Right atrium auricular region (tissue), 2 donors: Measurements from ENCODE around the gene DNMT3B. TPM values are rescaled to one million over a fixed set of nuclear protein-coding genes. Genes with fewer than 3 reads are reported as not detected.

ENCODE experiments used
- DNase-seq: peaks from one replicate; pipeline ENCODE4 v3.0.0-alpha.2; 2019; ENCODE audit warnings: low spot score
- H3K27ac ChIP-seq, 2 donors: fragments of 200-600 bp; sonication (generic); 1 replicate in 1 of 2; 2 replicates in 1 of 2; pipeline ENCODE4 v1.5.1; 2016 to 2019
- H3K27me3 ChIP-seq, 2 donors: fragments of 200-600 bp; sonication (generic); one replicate each; pipeline versions ENCODE4 v1.5.1 to v1.6.0; 2017 to 2019
- H3K36me3 ChIP-seq: fragments of 200-600 bp; sonication (generic); one replicate; pipeline ENCODE4 v1.5.1; 2016
- H3K4me1 ChIP-seq, 2 donors: fragments of 200-600 bp; sonication (generic); one replicate each; pipeline versions ENCODE4 v1.5.1 to v1.6.0; 2017 to 2019
- H3K4me3 ChIP-seq, 2 donors: fragments of 200-600 bp; sonication (generic); 1 replicate in 1 of 2; 2 replicates in 1 of 2; pipeline ENCODE4 v1.5.1; 2017 to 2019; ENCODE audit warnings: mild to moderate bottlenecking in 1 of 2, moderate library complexity in 1 of 2
- H3K9me3 ChIP-seq, 2 donors: fragments of 200-600 bp; sonication (generic); one replicate each; pipeline ENCODE4 v1.5.1; 2019
- total RNA-seq, 2 donors: library from RNA; depleted of rRNA; stranded (reverse); fragments of >200 nt; gene quantifications; one replicate each; pipeline ENCODE4 v1.1.0, GENCODE V29; 2016
- TF ChIP-seq, protein P1 (sequence below), 2 donors: fragments of 200-600 bp; sonication (generic); IDR thresholded peaks; one replicate each; pipeline ENCODE4 v1.5.1; 2019; ENCODE audit warnings: antibody characterized with exemption in 2 of 2

The DNMT3B gene
- total RNA-seq, 2 donors from 2014 or later = 0.24 to 0.44 TPM

DNA sequence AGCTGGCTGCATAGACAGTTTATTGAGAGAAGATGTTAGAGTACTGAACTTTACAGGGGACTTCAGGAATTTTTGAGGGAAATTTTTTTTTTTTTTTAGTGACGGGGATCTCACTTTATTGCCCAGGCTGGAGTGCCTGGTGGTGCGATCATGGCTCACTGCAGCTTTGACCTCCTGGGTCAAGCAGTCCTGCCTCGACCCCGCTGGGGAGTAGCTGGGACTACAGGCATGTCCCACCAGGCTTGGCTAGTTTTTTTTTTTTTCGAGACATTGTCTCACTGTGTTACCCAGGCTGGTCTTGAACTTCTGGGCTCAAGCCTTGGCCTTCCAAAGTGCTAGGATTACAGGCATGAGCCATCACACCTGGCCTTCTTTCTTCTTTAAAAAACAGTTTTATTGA, 85.8 kb downstream of the DNMT3B start:
- Histone ChIP-seq H3K4me3 (no peak overlapping the region), H3K4me1 (peaks cover 0 to 14% of the 10 kb centered on the region in 2 donors), H3K36me3 (peaks cover 41% of the 10 kb centered on the region), H3K9me3 (no peaks in the 10 kb centered on the region), H3K27me3 (no peaks in the 10 kb centered on the region), H3K27ac (no peak overlapping the region)
- no peak for DNase-seq
- TF ChIP-seq, protein P1, sequence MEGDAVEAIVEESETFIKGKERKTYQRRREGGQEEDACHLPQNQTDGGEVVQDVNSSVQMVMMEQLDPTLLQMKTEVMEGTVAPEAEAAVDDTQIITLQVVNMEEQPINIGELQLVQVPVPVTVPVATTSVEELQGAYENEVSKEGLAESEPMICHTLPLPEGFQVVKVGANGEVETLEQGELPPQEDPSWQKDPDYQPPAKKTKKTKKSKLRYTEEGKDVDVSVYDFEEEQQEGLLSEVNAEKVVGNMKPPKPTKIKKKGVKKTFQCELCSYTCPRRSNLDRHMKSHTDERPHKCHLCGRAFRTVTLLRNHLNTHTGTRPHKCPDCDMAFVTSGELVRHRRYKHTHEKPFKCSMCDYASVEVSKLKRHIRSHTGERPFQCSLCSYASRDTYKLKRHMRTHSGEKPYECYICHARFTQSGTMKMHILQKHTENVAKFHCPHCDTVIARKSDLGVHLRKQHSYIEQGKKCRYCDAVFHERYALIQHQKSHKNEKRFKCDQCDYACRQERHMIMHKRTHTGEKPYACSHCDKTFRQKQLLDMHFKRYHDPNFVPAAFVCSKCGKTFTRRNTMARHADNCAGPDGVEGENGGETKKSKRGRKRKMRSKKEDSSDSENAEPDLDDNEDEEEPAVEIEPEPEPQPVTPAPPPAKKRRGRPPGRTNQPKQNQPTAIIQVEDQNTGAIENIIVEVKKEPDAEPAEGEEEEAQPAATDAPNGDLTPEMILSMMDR (IDR thresholded peaks at IDR 0.05) = no peak

DNA sequence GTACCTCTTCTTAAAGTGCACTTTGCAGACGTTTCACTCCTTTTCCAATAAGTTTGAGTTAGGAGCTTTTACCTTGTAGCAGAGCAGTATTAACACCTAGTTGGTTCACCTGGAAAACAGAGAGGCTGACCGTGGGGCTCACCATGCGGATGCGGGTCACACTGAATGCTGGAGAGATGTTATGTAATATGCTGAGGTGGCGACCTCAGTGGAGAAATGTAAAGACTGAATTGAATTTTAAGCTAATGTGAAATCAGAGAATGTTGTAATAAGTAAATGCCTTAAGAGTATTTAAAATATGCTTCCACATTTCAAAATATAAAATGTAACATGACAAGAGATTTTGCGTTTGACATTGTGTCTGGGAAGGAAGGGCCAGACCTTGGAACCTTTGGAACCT, 86.7 kb downstream of the DNMT3B start:
- peaks cover 48% of the 10 kb centered on the region for H3K36me3 ChIP-seq
- TF ChIP-seq, protein P1 (IDR thresholded peaks at IDR 0.05) = no peak

DNA sequence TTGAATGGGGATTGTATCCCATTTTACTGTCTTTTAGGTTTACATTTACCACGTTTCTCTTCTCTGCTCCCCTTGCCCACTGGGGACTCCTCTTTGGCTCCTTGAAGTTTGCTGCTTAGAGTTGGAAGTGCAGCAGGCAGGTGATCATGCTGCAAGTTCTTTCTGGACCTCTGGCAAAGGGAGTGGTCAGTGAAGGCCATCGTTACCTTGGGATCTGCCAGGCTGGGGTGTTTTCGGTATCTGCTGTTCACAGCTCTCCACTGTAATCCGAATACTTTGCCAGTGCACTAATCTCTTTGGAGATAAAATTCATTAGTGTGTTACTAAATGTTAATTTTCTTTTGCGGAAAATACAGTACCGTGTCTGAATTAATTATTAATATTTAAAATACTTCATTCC, 87.4 kb downstream of the DNMT3B start:
- Histone ChIP-seq H3K9me3 (no peaks in the 10 kb centered on the region), H3K27ac (no peak overlapping the region), H3K4me1 (peaks cover 0 to 14% of the 10 kb centered on the region in 2 donors), H3K36me3 (peaks cover 48% of the 10 kb centered on the region), H3K4me3 (no peak overlapping the region), H3K27me3 (no peaks in the 10 kb centered on the region)
- TF ChIP-seq, protein P1 (IDR thresholded peaks at IDR 0.05) = no peak
- DNase-seq = no peak

More for the DNA sequence above, 86.7 kb downstream of the DNMT3B start:
- DNase-seq = no peak
- H3K27me3 ChIP-seq = no peaks in the 10 kb centered on the region
- no peaks in the 10 kb centered on the region for H3K9me3 ChIP-seq
- peaks cover 0 to 14% of the 10 kb centered on the region in 2 donors for H3K4me1 ChIP-seq
- H3K27ac ChIP-seq = no peak overlapping the region
- H3K4me3 ChIP-seq = no peak overlapping the region

DNA sequence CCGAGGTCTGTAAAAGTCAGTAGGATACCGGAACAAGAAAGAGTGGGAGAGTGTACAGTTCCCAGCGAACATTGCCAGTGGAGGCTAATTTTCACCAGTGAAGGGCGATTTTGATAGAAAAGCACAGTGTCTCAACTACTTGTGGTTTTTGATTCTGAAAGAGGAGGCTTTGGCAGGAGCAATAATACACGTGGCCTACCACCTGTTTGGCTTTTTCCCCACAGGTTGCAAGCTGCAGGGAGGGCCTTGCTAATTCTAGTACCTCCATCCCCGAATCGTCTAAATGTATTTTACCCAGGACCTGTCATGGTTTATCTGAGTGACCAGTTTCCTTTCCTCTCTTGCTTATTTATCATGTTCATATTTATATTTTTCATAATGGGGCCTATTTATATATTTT, 93.2 kb downstream of the DNMT3B start:
- Histone ChIP-seq H3K27me3 (no peaks in the 10 kb centered on the region), H3K4me3 (no peak overlapping the region), H3K9me3 (no peaks in the 10 kb centered on the region), H3K4me1 (no peaks in the 10 kb centered on the region), H3K27ac (no peak overlapping the region), H3K36me3 (peaks cover 20% of the 10 kb centered on the region)
- no peak for DNase-seq
- TF ChIP-seq, protein P1 (IDR thresholded peaks at IDR 0.05) = no peak

DNA sequence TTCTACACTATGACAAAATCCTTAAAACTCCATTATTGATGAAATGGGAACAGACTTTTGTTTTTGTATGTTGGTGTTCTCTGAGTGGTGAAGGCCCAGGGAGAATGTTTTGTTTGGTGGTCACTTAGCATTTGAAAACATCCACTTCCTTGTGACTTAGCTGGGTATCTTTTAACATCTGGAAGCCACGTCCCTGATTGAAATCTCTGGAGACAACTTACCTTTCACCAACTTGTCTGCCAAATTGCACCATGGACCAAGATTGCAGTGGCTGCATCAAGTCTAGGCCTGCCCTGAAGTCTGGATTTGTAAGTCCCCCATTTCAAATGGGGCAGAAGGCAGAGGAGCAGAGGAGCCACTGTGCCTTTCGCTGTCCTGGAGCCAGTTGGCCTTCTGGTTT, 96.0 kb downstream of the DNMT3B start:
- H3K27me3 ChIP-seq = no peaks in the 10 kb centered on the region
- H3K4me3 ChIP-seq = no peak overlapping the region
- H3K36me3 ChIP-seq = peaks cover 6% of the 10 kb centered on the region
- H3K27ac ChIP-seq = no peak overlapping the region
- no peaks in the 10 kb centered on the region for H3K4me1 ChIP-seq
- H3K9me3 ChIP-seq = no peaks in the 10 kb centered on the region
- no peak for DNase-seq
- TF ChIP-seq, protein P1 (IDR thresholded peaks at IDR 0.05) = no peak

Other genes starting within 250 kb of the DNMT3B start
- gene NOL4L, start 177.1 kb upstream of the DNMT3B start, total RNA-seq = 10 to 100 TPM in 1 of 2 donors, 1 to 10 TPM in 1; 7.6 to 10.4 TPM
- not detected for gene C20orf203, start 88.4 kb upstream of the DNMT3B start, total RNA-seq
- gene COMMD7, start 18.9 kb upstream of the DNMT3B start, total RNA-seq = 10 to 100 TPM; 22.2 to 29.3 TPM
- 10 to 100 TPM; 56.0 to 62.8 TPM for gene MAPRE1, start 57.6 kb downstream of the DNMT3B start, total RNA-seq
- not detected for gene EFCAB8, start 96.5 kb downstream of the DNMT3B start, total RNA-seq
- gene SUN5, start 242.0 kb downstream of the DNMT3B start, total RNA-seq = not detected
- gene BPIFB2, start 245.3 kb downstream of the DNMT3B start, total RNA-seq = not detected